RKO (cell line): ENCODE data around the gene ANO9.

Experiments used
- DNase-seq: peaks from one replicate; pipeline ENCODE4 v3.0.0-alpha.2; 2016; ENCODE audit warnings: low spot score

The ANO9 gene

GRCh38 chr11:382081-382629, 59.7 kb downstream of the ANO9 start:
- no peak for DNase-seq

- DNase-seq = no peak
These were observed 60.2 kb downstream of the ANO9 start for GRCh38 chr11:381501-382072.

- no peak for DNase-seq
These were observed 60.8 kb downstream of the ANO9 start for GRCh38 chr11:380996-381395.

GRCh38 chr11:380491-380890, 61.3 kb downstream of the ANO9 start:
- DNase-seq = no peak

GRCh38 chr11:380095-380480, 61.7 kb downstream of the ANO9 start:
- no peak for DNase-seq

- no peak for DNase-seq
These were observed 62.4 kb downstream of the ANO9 start for GRCh38 chr11:379205-380094.

- no peak for DNase-seq
These were observed 63.8 kb downstream of the ANO9 start for GRCh38 chr11:377883-378500.

GRCh38 chr11:377174-377865, 64.5 kb downstream of the ANO9 start:
- no peak for DNase-seq

GRCh38 chr11:376531-377173, 65.2 kb downstream of the ANO9 start:
- no peak for DNase-seq

- DNase-seq = no peak
These were observed 66.5 kb downstream of the ANO9 start for GRCh38 chr11:375065-376025.

- DNase-seq = no peak
These were observed 67.9 kb downstream of the ANO9 start for GRCh38 chr11:373716-374551.

GRCh38 chr11:372809-373715, 68.7 kb downstream of the ANO9 start:
- DNase-seq = no peak

- DNase-seq = no peak
These were observed 69.9 kb downstream of the ANO9 start for GRCh38 chr11:371716-372590.

- no peak for DNase-seq
These were observed 70.8 kb downstream of the ANO9 start for GRCh38 chr11:371051-371450.

GRCh38 chr11:370070-370941, 71.5 kb downstream of the ANO9 start:
- DNase-seq = no peak

- no peak for DNase-seq
These were observed 72.3 kb downstream of the ANO9 start, which contains the start of gene B4GALNT4 for GRCh38 chr11:369336-370018. Gene B4GALNT4, plus strand, starts transcription at chr11:369499. Its CDS starts 305 bp downstream, at chr11:369804.
